ENCODE results near the gene INO80B.

Gene INO80B

DNA sequence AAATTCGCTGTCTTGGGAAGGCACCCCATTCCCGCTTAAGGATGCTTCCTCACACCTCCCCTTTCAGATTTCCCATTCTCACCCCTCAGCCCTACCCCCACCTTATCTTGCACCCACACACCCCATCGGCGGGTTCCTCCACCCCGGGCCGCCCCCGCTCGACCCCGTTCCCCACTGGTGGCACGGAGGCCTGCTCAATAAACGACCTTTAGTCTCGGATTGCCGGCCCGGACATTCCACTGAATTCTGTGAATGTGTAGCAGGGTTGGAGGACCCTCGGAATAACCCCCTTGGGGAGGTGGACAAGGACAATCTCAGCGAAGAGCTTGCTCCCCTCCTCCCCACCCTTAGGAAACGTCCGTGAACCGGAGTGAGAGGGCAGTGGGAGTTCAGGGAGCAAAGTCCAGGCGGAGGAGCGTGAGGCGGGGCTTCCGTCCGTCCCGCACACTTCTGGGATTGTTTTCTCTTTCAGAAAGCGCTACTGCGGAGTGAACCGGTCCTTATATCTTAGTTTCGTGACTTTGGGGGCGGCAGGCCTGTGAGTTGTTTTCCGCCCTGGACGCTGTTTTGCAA, 47.3 kb downstream of the INO80B start:
- no peak for DNase-seq (ENCODE audit: low read depth, low spot score)

DNA sequence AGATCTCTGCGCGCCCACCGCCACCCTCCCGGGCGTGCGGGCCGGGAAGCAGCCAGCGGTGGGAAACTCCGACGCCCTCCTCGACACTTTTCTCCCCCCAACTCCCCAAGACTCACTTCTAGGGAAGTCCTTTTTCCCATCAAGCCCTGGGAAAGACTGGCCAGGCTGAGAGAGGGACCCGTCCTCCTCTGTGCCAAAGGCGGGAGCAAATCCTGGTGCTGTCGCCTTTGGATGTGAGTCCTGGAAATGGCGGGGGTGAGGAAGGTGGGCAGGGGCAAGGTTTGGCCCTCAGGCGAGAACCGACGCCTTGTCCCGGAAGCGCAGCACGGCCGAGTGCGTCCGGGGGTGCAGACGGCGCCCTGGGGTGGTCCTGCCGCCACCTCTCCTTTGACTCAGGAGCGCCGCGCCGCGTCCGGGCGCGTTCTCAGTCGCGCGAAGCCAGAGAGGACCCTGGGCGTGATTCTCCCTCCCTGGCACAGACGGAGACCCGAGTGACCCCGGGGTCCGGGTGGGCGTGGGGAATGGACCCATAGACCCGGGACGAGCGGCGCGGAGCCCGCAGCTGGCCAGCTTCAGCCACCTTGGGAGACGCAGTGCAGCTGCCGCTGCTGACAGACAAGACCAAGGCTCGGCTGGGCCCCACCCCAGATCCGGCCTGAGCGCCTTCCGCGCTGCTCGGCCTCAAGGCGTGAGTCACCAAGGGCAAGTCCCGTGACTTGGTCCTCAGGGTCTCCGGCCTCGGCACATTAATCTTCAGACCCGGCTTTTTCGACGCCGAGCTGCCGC, 48.0 kb downstream of the INO80B start:
- DNase-seq (ENCODE audit: low read depth, low spot score): no peak

DNA sequence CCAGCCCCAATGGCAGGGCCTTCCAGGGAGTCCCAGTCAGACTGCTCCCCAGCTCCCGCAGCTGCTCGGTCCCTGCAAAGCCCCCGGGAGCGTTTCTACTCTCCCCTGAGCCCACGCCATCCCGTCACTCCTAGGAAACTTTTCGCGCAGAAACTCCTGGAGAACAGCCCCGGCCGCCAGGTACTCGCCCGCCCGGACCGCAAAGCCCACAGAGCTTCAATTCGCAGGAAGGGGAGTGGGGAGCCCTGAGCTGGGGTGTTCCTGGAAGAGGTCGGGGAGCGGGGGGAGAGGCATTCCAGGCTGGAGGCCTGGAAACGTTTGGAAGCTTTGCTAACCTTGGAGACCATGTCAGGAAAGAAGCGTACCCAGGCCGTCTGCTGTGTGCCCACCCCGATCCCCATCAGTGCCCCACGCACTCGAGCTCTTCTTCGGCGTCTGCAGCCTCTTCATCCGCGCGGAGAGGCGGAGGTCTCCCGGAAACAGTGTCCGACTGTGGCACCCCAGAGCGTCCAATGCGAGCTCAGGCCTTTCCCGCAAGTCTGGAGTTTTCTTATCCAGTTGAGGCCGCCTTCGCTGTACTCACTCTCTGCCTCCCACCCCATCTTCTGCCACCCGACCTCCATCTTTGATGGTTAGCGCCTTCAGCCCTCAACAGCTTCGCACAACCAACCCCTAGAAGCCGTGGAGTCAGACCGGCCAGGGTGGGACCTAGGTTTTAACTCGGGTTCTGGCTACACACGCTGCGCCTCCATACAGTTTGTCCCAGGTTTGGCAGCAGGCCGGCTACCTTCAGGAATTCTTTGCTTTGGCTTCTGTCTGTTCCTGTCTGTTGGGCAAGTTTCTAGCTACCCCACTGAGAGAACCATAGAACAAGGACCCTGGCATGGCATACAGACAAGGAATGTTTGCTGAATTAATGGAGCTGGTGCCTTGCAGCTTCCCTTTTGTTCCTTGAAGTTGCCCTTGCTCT, 48.9 kb downstream of the INO80B start:
- no peak for DNase-seq (ENCODE audit: low read depth, low spot score)

DNA sequence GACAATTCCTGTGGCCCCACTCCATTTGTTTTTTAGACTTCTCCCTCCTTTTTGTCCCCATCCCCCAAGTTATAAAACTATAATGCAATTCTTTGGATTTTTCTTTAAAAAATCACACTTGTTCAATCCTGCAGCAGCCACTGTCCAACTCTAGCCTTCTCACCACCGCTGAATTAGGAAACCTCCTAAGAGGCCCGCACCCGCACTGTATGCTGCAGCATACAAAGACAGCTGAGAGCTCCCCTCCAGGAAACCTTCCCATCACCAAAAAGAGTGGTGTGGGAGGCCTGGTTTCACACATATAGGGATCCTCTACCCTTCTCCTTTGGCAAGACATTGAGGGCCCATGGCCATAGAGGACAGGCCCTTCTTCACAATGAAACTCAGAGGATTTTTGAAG, 49.7 kb downstream of the INO80B start:
- DNase-seq (ENCODE audit: low read depth, low spot score): no peak

DNA sequence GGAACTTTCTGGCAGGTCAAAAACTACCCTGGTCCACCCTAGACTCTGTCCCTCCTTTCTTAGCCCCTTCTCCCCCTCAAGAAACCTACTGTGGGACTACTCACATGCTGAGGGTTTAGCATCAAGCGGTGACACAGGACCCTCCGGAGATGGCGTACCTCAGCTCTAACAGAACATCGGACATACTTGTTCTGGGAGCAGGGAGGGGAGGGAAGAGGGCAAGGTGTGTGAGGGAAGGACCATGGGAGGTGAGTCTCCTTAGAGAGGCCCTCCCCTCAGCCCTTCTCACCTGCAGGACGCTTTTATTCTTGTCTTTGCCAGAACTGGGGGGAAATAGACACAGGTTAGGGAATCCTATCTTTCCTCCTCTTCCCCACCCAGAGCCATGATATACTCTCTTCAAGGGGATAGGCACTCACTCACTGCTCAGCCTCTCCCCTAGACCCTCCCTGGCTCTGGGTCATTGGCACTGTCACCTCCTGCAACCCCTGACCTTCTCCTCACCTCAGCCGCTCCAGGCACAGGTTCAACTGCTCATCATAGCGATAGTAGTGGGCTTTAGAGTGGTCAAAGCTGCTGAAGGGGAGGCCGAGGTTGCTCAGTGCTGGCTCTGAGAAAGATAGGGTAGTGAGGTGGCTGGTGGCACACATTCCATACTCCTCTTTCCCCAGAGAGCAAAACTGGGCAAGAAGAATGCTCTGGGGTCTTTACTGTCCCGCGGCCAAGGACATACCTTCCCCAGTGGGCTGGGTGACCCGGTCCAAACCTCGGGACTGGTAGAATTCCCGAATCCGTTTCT, 50.8 kb downstream of the INO80B start:
- no peak for DNase-seq (ENCODE audit: low read depth, low spot score)

DNA sequence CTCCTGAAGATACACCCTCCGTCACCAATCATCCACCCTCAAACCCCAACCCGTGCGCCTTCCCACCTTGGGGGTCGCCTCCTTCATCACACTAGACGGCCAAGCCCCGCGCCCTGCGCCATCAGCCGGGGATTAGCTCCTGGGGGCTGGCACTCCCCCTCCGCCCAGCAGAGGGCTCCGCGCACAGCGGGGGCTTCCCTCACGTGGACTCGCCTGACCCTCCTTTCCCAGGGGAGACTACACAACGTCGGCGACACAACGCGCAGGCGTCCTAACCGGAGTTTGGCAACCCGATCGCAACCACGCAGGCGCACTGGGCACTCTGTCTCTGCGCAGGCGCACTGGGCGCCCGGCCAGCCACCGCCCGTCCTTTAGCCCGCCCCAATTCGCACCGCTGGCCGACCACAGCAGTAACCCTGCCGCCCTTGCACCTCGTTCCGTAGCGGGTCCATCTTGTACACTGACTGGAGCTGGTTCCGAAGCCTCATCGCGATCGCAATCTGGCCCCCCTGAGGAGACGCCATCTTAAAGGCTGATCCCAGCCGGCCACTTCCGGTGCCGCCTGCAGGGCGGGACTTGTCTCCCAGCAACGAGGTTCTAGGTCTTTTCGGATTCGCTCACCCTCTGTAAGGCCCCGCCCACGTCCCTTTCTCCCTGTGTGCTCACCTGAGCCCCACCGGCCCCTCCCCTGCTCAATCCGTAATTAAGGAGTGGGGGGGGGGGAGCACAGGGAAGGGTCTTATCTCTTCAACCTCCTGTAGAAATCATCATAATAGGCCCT, 52.4 kb downstream of the INO80B start, which contains the start of gene PCGF1:
Gene PCGF1 (minus strand): TSS at position 551 of the 781 bp plus-strand sequence. CDS start 27 bp downstream, at position 524.
- DNase-seq (ENCODE audit: low read depth, low spot score): peak; percentile 84

Data from brain pericyte (primary cell).